GM12878 (cell line): Measurements from ENCODE around the gene ZMIZ1. TPM values are rescaled to one million over a fixed set of nuclear protein-coding genes. Genes with fewer than 3 reads are reported as not detected.

Source experiments
- ATF7 ChIP-seq: fragments of 450-650 bp; IDR thresholded peaks from 2 replicates; pipeline ENCODE4 v1.6.1; 2016; ENCODE audit warnings: low read depth, mild to moderate bottlenecking
- BCLAF1 ChIP-seq: fragments of 450-650 bp; IDR thresholded peaks from 2 replicates; pipeline ENCODE4 v1.6.1; 2017; ENCODE audit warnings: antibody characterized with exemption, mild to moderate bottlenecking, moderate library complexity
- E2F4 ChIP-seq: IDR thresholded peaks from 2 replicates; pipeline ENCODE4 v1.6.1; 2012; ENCODE audit warnings: low read depth, low read length, improper control_type of control experiment
- ELK1 ChIP-seq: IDR thresholded peaks from 2 replicates; pipeline ENCODE4 v1.6.1; 2012; ENCODE audit warnings: low read depth, low read length, improper control_type of control experiment
- ESRRA ChIP-seq: IDR thresholded peaks from 2 replicates; pipeline ENCODE4 v1.6.1; 2012; ENCODE audit warnings: mild to moderate bottlenecking, low read length, improper control_type of control experiment
- EZH2 ChIP-seq: IDR thresholded peaks from 2 replicates; pipeline ENCODE4 v1.6.1; 2012; ENCODE audit warnings: low read depth, mild to moderate bottlenecking, control low read depth, inconsistent platforms, low read length, borderline replicate concordance; ENCODE audit not compliant: control insufficient read depth
- GATAD2B ChIP-seq: fragments of 450-650 bp; conservative IDR thresholded peaks from 2 replicates; pipeline ENCODE4 v1.6.1; 2017; ENCODE audit warnings: low read depth, mild to moderate bottlenecking, moderate library complexity
- MLLT1 ChIP-seq: fragments of 450-650 bp; IDR thresholded peaks from 2 replicates; pipeline ENCODE4 v1.6.1; 2016; ENCODE audit warnings: mild to moderate bottlenecking
- NFYA ChIP-seq: IDR thresholded peaks from 2 replicates; pipeline ENCODE4 v1.6.1; 2011; ENCODE audit warnings: low read depth, mild to moderate bottlenecking, low read length, improper control_type of control experiment, borderline replicate concordance
- PAX5 ChIP-seq: IDR thresholded peaks from 2 replicates; pipeline ENCODE4 v1.6.1; 2011; ENCODE audit warnings: low read depth, low read length, borderline replicate concordance
- REST ChIP-seq: IDR thresholded peaks from 2 replicates; pipeline ENCODE4 v1.6.1; 2012; ENCODE audit warnings: mild to moderate bottlenecking, low read depth, low read length
- SIX5 ChIP-seq: IDR thresholded peaks from 2 replicates; pipeline ENCODE4 v1.6.1; 2011; ENCODE audit warnings: mild to moderate bottlenecking, low read depth, low read length, moderate library complexity; ENCODE audit not compliant: severe bottlenecking
- SMAD1 ChIP-seq: fragments of 450-650 bp; IDR thresholded peaks from 2 replicates; pipeline ENCODE4 v1.6.1; 2018; ENCODE audit warnings: mild to moderate bottlenecking, low read depth; ENCODE audit not compliant: partially characterized antibody
- TAF1 ChIP-seq: IDR thresholded peaks from 2 replicates; pipeline ENCODE4 v1.6.1; 2011; ENCODE audit warnings: mild to moderate bottlenecking, low read depth, low read length, borderline replicate concordance
- TCF12 ChIP-seq: IDR thresholded peaks from 2 replicates; pipeline ENCODE4 v1.6.1; 2011; ENCODE audit warnings: low read depth, mild to moderate bottlenecking, low read length
- USF2 ChIP-seq: IDR thresholded peaks from 2 replicates; pipeline ENCODE4 v1.6.1; 2011; ENCODE audit warnings: low read depth, low read length, improper control_type of control experiment, borderline replicate concordance
- ZNF274 ChIP-seq: IDR thresholded peaks from one replicate; pipeline ENCODE4 v1.8.0; 2011; ENCODE audit not compliant: insufficient read length, insufficient read depth
- polyA plus RNA-seq, 11 experiments: library from polyadenylated mRNA; depleted of rRNA in 4 of 11; unstranded in 6 of 11; stranded (reverse) in 5 of 11; fragments of >200 nt; fragmentation: Nextera tagmentation in 4 of 11; fragmentation: Illumina TruSeq in 1 of 11; extraction: Ambion mirVana in 4 of 11; extraction: Trizol in 1 of 11; gene quantifications; 1 replicate in 1 of 11; 2 replicates in 10 of 11; pipeline versions ENCODE4 v1.2.1 to v1.2.3, GENCODE V29; 2011 to 2016; ENCODE audit warnings: inconsistent platforms in 2 of 11, missing spikeins in 2 of 11, low read depth in 1 of 11
- total RNA-seq, 4 experiments: library from RNA; depleted of rRNA in 3 of 4; stranded (reverse); fragments of >200 nt in 3 of 4; fragmentation: Illumina TruSeq in 1 of 4; extraction: Trizol in 1 of 4; gene quantifications; 2 replicates each; pipeline versions ENCODE4 v1.2.1 to v1.2.3, GENCODE V29; 2013 to 2021

The ZMIZ1 gene
- total and polyA plus RNA-seq, 10 of the 15 experiments (the other 5 are each of a cell fraction or from before 2014, with no cell fraction given): 3.1 to 82.3 (median 14.9) TPM

- TF ChIP-seq BCLAF1 (no peak), GATAD2B (peak; percentile 79), ZNF274 (no peak), REST (no peak), TAF1 (no peak), SIX5 (no peak), SMAD1 (no peak), TCF12 (peak; percentile 94), ELK1 (no peak), USF2 (no peak), EZH2 (no peak), ESRRA (no peak), NFYA (no peak), PAX5 (peak; percentile 92), ATF7 (peak; percentile 74), E2F4 (no peak), MLLT1 (peak; percentile 64; the same call in 1 of the 2 replicates)
These were observed 216.8 kb downstream of the ZMIZ1 start (continued) for GRCh38 chr10:79285315-79286197.
